ENCODE measurements around the gene DNAI7.

GRCh38 chr12:25126746-25127145, 68.2 kb downstream of the DNAI7 start:
- TF ChIP-seq POLR2A (IDR thresholded peaks at IDR 0.05) (no peak), CTCF (IDR thresholded peaks at IDR 0.05) (no peak), EP300 (IDR thresholded peaks at IDR 0.05) (no peak)

All from sigmoid colon (tissue), 4 donors.